Smooth muscle cell of the brain vasculature (primary cell): ENCODE results near the gene CATSPER2.
"Not testable (repeated sequence)": the region's sequence is repeated elsewhere in the genome, so short reads cannot be mapped to it uniquely, and the experiment has no call there.

ENCODE experiments used
- DNase-seq: peaks from one replicate; pipeline ENCODE4 v3.0.0-alpha.2; 2012; ENCODE audit warnings: low read depth, low spot score

CATSPER2 gene

DNA sequence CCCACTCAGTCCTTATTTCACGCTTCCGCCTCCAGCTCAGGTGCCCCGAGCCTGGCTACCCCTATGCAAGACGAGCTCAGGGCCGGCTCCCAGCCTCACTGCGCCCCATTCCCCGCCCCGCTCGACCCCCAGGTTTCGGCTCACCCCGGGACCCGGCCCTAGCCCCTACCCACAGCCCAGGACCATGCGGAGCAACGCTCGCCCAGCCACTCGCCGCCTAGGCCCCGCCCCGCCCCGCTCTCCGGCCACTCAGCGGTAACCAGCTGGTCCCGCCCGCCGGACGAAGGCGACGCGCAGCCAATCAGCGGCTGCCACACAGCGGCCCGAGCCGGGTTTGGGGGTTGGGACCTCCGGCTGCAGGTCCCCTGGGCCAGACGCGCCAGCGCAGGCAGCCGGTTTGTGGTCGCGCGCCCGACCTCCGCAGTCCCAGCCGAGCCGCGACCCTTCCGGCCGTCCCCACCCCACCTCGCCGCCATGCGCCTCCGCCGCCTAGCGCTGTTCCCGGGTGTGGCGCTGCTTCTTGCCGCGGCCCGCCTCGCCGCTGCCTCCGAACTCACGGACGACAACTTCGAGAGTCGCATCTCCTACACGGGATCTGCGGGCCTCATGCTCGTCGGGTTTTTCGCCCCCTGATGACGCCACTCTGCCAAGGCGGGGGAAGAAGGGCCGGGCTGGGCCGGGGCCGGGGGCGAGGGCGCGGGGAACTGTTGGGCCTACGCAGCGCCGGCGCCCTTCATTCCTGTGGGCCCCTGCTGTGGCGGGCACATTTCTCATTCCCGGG is at the start of gene CATSPER2:
TSS of gene CATSPER2 (minus strand) at position 196 of the 781 bp plus-strand sequence. CDS start 783 bp downstream, outside the sequence.
- DNase-seq = no peak

DNA sequence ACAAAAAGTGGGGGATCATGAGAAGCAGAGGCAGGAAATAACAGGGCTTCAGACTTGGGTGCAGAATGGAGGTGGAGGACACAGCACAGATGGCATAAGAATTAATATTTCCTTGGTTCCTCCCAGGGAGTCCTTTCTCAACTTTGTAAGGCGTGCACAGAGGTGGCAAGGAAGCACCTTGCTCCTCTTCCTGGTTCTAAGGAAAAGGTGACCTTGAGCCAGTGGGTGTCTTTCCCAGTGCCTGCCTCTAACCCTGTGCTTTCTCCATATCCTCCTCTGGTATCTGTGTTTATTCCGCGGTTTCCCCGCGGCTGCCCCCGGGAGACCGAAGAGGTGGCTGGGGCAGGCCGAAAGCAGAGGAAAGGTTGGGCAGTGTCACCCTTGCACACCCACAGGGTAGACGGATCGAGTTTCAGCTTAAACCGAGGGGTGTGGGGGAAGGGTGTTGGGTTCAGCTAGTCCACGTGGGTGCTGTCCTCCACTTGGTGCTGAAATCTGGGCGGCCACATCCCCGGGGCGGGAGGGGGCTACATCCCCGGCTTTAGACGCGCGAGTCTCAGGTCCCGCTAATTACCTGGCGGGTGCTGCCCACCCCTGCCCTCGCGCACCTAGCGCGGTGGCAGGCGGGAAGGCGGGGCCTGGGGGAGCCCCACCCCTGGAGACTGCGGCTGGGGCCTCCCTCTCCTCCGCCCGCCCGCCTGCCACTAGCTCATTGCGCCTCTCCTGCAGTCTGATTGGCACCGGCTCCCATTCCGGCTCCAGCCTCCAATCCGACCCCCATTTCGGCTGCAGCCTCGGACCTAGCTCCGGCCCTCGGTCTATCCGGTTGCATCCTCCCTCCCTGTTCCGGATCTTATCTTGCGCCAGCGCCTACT is 44.7 kb upstream of the CATSPER2 start, which contains the start of gene CKMT1A:
TSS of gene CKMT1A (plus strand) at position 712 of the 875 bp plus-strand sequence. CDS start 192 bp downstream, outside the sequence.
- not testable (repeated sequence) for DNase-seq

GRCh38 chr15:43692679-43693078 is 44.0 kb upstream of the CATSPER2 start:
- not testable (repeated sequence) for DNase-seq

GRCh38 chr15:43689604-43690301 is 41.1 kb upstream of the CATSPER2 start:
- DNase-seq = not testable (repeated sequence)

DNA sequence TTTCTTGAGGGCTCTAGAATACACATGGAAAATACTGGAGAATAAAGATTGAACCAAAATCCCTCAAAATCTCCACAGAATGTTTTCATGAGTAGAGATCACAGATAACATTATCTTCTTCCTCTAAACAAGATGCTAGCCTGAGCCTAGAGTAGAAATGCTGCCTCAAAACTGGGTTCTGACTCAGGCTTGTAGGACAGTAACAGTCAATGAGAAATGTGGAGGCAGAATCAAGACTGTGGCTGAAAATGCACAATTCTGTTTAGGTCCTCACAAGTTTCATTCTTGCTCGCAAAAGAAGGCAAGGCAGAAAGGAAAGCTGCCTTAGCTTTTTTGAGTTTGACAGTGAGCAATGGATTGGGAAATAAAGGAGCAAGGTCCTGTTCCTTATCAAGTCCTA is 25.5 kb upstream of the CATSPER2 start:
- not testable (repeated sequence) for DNase-seq

DNA sequence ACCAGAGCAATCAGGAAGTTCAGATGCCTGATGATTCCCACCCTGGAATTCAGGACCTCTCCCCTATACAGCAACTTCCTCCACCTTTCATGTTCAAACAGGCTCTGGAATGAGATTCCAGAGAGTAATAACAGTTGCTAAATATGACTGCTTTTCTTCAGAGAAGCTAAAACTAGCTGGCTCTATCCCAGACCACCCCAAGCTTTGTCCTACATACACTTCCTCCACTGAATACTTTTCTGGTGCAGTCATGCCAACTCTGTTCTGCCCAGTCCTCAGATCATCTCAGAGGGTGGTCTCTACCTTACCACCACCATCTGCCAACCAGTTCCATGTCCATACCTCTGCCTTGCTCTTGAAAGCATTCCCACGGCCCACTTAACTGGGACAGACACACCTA is 17.5 kb upstream of the CATSPER2 start:
- DNase-seq = not testable (repeated sequence)

DNA sequence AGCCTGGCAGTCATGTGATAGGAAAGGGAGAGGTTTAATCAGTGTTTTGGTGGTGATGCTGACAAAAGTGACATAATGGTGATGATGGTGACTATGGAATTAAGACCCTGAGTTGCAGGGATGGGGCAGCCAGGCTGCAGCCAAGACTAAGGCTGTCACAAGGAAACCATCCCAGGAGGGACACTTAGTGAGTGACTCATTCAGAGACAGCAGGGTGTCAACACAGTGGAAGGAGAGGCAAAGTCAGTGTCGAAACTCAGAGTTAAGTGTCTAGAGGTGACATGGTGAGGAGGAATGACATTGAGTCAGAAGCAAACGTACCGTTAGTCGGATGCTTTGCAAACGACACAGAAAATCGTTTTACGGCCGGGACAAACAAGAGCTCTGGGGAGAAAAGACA is 14.7 kb upstream of the CATSPER2 start:
- not testable (repeated sequence) for DNase-seq

DNA sequence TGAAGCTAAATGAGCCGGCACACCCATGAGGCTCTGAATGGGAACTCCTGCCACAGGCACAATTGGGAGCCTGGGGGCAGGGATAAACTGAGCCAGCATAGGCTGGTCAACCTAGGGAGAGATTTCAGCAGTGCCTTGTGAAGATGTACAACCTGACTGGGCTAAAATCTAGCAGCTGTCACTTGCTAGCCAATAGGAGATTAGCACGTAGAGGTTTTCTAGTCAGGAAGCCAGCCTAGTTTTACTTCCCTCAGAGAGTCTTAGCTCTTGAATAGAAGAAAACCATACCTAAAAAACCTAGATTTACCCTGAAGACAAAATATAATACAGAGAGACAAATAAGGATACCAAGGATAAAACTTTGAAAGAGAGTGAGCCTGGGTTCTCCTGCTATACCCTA is 13.6 kb upstream of the CATSPER2 start:
- DNase-seq = not testable (repeated sequence)

GRCh38 chr15:43659727-43660126 is 11.1 kb upstream of the CATSPER2 start:
- not testable (repeated sequence) for DNase-seq

GRCh38 chr15:43649430-43649926 is 834 bp upstream of the CATSPER2 start:
- DNase-seq = not testable (repeated sequence)

GRCh38 chr15:43638464-43639204 is 10.0 kb downstream of the CATSPER2 start:
- DNase-seq = not testable (repeated sequence)

GRCh38 chr15:43626937-43627336 is 21.7 kb downstream of the CATSPER2 start:
- DNase-seq = not testable (repeated sequence)

GRCh38 chr15:43625106-43625505 is 23.5 kb downstream of the CATSPER2 start:
- no peak for DNase-seq

- DNase-seq = not testable (repeated sequence)
These were observed 26.4 kb downstream of the CATSPER2 start for GRCh38 chr15:43622068-43622799.

DNA sequence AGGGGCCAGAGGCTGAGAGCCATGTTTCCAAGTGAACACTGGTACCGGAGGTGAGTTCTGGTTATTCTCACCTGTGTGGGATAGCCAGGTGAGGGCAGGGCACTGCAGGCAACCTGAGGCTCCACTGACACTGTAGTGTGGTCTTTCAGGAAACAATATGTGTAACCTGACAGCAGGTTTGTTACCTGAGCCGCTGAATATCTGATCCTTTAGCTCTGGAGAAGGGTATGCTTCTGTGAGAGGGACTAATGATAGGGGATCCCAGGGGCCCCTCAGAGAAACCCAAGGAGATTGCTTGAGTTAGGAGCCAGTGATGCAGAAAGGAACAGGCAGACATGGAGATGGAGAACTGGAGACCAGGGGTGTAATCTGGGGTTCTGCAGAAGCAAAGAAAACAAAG is 29.9 kb downstream of the CATSPER2 start, which contains the start of gene STRC:
TSS of gene STRC (minus strand) at position 101 of the 400 bp plus-strand sequence. CDS start at position 23, 78 bp downstream.
- DNase-seq = not testable (repeated sequence)

DNA sequence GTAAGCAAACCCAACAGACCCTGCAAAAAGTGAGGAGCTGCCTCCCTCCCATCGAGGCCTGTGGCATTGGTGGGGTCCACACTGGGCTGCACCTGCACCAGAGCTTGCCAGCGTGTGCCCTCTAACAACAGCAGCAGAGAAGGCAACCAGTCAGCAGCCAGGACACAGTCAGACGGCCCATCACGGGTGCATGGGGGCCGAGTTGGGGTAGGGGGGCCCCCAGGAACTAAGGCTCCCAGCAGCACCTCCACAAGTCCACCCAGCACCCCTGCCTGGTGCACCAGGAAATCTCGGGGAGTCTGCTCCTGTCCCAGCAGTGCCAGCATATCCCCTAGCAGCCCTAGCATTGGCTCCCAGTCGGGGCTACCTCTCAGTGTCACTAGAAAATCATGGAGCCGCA is 30.9 kb downstream of the CATSPER2 start:
- not testable (repeated sequence) for DNase-seq

GRCh38 chr15:43602233-43602632 is 46.4 kb downstream of the CATSPER2 start:
- not testable (repeated sequence) for DNase-seq

DNA sequence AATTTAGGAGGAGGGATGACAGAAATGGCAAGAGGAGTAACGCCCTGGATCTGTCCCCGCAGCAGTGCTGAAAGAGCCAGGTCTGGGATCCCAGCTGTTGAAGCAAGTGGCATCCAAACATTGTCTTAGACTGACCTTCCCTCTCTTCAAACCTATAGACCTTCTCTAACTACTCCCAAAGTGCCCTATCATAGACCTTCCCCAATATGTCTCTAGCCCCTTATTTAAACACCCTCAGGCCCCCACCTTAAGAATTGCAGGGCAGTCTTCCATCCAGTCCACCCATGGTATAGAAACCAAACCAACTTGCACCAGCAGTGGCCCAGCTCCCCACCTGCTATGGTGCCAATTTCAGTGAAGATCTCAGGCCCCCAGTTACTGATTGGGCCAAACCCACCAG is 48.4 kb downstream of the CATSPER2 start:
- not testable (repeated sequence) for DNase-seq

DNA sequence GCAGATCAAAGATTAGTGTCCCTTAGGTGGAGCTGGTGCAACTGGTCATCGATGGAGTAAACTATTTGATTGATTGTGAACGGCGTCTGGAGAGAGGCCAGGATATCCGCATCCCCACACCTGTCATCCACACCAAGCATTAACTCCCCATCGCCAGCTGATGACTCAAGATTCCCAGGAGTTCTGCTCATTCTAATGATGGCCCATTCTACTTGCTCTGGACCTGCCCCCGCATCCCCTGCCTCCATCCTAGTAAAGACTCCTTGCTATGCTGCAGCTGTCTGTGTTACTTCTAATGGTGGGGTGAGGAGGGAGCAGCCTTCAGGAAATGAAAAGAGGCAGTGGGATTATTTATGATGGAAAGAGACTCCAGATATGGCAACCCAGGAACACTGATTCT is 49.5 kb downstream of the CATSPER2 start:
- DNase-seq = not testable (repeated sequence)
